GM10266 (cell line): ENCODE results near the gene DUSP23.

Experiments used
- DNase-seq: peaks from one replicate; pipeline ENCODE4 v3.0.0; 2012; ENCODE audit errors: extremely low spot score
- CTCF ChIP-seq: IDR thresholded peaks from 2 replicates; pipeline ENCODE4 v1.5.1; 2012; ENCODE audit warnings: mild to moderate bottlenecking, low read depth; ENCODE audit not compliant: control insufficient read depth, insufficient read depth; ENCODE audit errors: missing control alignments

Gene DUSP23

GRCh38 chr1:159783724-159784123 is 3.0 kb downstream of the DUSP23 start:
- TF ChIP-seq CTCF, result no peak

GRCh38 chr1:159786465-159786864 is 5.7 kb downstream of the DUSP23 start:
- TF ChIP-seq CTCF, result no peak
- no peak for DNase-seq

More at GRCh38 chr1:159783724-159784123, 3.0 kb downstream of the DUSP23 start:
- no peak for DNase-seq

- DNase-seq, result no peak
- no peak for TF ChIP-seq CTCF
These were observed 6.2 kb downstream of the DUSP23 start for GRCh38 chr1:159786966-159787365.

- TF ChIP-seq CTCF, result peak; percentile 47
- peak; percentile 34 for DNase-seq
These were observed 9.6 kb downstream of the DUSP23 start for GRCh38 chr1:159790237-159790917.

GRCh38 chr1:159791031-159791430 is 10.3 kb downstream of the DUSP23 start:
- DNase-seq, result no peak
- no peak for TF ChIP-seq CTCF

GRCh38 chr1:159791461-159791860 is 10.7 kb downstream of the DUSP23 start:
- no peak for TF ChIP-seq CTCF
- no peak for DNase-seq

- no peak for TF ChIP-seq CTCF
- no peak for DNase-seq
These were observed 14.8 kb downstream of the DUSP23 start for GRCh38 chr1:159795534-159795933.
